Stimulated activated CD8-positive, alpha-beta memory T cell treated with anti-CD3 and anti-CD28 coated beads, Interleukin-7, amount 100 ng/mL, for 48 hours (primary cell): Measurements from ENCODE around the gene CDC123.
"Not testable (repeated sequence)": the region's sequence is repeated elsewhere in the genome, so short reads cannot be mapped to it uniquely, and the experiment has no call there.

Experiments
- DNase-seq, 2 donors: peaks; one replicate each; pipeline ENCODE4 v3.0.0-alpha.2; 2020; ENCODE audit warnings: low read depth in 1 of 2; ENCODE audit errors: extremely low read depth in 1 of 2

The CDC123 gene

DNA sequence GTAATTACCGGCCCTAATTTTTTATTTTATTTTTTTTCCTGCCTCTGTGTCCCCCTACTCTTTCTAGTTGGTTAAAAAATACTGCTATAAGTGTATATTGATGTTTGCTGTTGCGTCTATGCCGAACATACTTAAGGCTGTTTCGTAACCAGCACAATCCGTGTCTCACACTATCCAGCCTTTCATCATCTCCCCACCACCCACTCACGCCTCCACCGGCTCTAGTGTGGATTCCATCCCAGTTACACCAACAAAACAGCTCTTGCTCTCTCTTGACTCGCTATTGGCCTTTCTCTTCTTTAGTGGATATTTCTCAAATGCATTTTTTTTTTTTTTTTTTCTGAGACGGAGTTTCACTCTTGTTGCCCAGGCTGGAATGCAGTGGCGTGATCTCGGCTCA lies 83.3 kb downstream of the CDC123 start:
- DNase-seq, result no peak

DNA sequence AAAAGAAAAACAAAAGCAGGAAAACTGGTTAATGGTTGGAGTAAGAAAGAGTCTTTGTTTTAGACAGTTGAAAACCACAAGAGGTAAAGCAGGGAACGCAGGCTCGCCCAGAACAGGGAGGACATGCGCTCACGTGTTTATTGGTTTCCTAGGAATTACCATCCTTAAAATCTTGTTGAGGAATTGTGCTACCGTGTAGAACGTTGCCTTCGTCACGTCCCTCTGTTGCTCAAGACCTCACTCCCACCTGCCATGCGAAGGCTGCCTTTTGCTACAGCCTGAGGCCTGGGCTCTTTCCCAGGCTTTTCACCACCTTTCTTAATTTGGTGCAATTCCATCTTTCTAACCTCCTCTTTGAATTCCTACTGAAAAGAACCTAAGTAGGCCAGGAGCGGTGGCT lies 91.8 kb downstream of the CDC123 start:
- no peak for DNase-seq

DNA sequence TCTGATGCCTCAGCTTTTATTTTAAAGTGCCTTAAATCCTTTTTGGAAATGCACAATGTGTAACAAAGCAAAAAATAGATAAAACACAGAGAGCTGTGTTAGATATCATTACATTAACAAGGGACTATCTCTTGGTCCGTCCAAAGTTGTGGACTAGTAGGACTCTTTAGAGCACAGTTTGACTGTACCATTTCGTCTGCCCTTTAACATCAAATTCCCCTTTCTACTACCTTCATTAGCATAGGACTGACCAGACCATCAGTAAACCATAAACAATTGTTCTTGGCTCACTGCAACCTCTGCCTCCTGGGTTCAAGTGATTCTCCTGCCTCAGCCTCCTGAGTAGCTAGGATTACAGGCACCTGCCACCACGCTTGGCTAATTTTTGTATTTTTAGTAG lies 101.8 kb downstream of the CDC123 start:
- not testable (repeated sequence) for DNase-seq

DNA sequence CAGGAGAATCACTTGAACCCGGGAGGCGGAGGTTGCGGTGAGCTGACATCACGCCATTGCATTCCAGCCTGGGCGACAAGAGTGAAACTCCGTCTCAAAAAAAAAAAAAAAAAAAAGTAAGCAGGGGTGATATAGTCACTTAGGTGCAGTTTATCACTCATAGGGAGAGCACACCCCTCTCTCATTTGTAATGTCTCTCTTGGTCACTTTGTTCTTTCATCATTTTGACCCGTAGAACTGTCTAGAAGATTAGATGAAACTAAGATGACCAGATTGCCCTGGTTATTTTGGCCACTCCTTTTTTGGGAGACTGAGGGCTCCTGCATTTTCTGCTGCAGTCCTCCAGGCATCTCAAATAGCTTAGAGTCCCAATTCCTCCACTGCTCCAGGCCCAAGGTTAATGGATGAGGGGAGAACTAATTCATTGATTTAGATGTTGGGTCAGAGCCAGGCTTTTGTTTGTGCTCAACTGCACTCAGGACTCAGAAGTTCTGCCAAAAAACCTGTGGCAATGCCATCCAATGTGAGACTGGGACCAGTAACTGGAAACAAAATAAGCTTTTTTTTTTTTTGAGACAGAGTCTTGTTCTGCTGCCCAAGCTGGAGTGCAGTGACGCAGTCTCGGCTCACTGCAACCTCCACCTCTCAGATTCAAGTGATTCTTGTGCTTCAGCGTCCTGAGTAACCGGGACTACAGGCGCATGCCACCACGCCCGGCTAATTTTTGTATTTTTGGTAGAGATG lies 103.4 kb downstream of the CDC123 start:
- DNase-seq, result no peak
